Stimulated activated CD4-positive, alpha-beta T cell treated with anti-CD3 and anti-CD28 coated beads, Interleukin-2, amount 100 ng/mL, for 24 hours (primary cell): ENCODE data around the gene ADPRS.

Experiments used
- DNase-seq, 2 donors: peaks; one replicate each; pipeline ENCODE4 v3.0.0-alpha.2; 2020

Gene ADPRS

DNA sequence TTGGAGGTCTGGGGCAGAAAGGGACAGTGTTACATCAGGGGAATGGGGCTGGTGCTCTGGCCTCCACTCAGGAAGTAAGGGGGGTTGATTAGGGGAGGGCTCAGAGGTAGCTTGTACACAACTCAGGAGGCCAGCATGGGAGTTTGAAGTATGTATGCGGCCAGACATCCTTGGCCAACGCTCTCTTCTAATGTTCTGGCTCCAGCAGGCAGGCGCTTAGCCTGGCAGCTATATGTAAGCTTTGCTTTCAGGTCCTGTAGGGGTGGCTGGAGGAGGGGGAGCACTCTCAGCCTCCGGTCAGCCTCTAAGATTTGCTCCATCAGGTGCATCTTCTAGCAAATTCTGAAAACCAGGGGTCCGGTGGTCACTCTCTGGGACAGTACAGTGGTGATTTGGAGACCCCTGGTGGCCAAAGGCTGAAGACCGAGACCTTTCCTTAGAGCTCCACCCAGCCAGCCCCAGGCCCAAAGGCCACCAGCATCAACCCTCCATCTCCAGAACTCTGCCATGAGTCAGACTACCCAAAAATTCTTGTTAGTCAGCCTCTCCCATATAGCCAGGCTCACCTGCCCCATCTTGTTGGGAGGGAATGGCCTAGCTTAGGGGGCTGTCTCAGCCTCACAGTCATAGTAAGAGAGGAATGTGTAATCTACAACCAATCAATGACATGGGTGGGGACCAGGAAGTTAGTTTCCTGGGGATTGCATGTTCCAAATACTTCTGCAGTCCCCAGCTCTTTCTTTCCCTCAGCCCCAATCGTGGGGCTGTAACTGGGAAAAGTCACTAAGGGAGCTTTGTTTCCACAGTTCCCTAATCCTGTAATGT is 46.0 kb downstream of the ADPRS start:
- peak; percentile 32 to 53 for DNase-seq

DNA sequence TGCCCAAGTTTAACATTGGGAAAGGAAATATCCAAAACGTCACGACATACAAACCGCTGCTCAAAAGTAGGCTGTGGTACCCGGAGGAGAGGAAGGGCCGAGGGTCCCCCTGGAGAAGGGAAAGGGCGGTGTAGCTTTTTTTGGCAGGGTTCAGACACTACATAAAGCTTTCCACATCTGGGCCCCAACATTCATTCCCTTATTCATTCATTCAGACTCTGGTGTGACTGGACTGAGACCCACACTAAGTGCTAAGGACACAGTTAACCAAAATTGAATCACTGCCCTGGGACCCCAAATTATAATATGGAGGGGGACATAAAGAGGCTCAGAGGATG is 46.6 kb downstream of the ADPRS start:
- DNase-seq, result no peak

DNA sequence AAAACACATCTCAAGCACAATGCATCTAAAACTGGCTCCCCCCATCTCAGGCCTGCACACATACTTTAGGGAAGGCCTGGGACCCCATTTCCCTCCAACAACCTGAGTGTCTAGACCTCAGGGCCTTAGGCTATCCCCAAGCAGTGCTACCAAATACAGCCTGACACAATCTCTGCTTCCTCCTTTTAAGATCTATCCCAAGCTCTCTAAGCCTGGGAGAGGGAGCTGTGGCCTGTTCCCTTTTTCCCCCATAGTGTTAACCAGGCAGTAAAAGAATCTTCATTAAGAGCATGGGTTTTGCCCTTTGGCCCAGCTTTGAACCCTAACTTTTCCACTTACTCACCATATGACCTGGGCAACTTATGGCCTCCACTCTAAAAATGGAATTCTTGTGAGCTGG is 47.1 kb downstream of the ADPRS start:
- no peak for DNase-seq

DNA sequence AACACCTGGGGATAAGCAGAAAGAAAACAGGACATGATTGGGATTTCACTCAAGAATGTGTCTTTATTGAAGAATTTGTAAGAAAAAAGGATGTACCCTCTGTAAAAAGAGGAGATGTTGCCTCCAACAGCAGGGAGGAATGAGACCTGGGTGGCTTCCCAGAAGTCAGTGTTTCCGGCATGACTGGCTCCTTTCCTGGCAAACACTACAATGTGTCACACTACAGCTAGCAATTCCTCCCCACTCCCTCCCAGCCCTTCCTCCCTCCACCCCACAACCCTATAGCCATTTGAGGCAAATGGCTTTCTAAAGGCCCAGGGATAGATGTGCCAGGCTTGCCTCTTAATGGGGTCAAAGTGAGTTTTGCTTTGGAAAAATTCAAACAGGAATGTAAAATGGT is 47.8 kb downstream of the ADPRS start:
- DNase-seq, result no peak

DNA sequence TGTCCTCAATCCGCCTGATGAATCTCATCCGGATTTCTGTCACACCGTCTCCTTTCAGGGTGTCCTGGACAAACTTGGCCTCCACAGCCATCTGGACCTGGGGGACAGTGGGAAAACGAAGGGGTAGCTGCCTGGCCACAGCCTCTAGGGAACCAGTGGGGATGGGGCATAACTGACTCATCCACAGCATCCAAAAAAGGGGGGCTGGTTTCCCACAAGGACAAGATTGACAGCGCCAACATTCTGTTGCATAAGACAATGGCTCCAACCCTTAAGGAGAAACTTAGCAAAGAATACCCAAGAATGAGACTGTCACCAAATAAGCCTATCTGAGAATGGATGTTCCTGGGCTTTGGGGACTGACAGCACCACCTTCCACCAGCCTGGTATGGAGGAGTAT is 48.5 kb downstream of the ADPRS start:
- DNase-seq, result no peak

DNA sequence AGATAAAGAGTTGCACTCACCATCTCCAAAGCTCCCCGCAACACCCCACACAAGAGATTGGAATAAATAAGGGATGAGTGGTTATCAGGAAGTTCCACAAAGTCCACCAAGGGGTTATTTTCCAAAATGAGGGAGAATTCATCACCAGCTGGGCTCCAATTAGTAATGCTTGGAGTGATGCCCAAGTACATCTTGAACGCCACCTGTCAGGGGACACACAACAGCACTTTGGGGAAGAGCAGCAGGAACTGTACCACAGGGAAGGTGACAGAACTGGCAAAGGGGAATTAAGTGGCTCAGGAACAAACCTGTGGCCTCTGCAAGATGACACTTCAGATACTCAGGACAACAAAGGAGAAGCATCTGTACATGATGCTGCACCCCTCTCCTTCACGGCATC is 49.1 kb downstream of the ADPRS start:
- no peak for DNase-seq

DNA sequence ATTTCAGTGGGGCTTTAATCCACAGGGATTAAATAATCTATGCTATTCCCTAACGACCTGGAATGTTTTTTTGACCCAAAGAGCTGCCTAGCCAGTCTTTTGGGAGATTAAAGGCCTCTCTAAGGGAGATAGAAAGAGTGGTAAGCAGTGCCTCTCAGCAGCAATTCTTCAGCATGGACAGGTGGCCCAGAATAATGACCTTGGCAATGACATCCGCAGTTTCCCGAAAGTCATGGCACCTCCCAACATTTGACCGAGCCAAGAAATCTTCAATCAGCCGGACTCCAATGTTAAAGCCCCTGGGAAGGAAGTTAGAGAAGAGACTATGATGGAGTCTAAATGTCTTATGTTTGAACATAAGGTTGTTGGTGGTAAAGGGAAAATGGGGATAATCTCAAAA is 50.8 kb downstream of the ADPRS start:
- DNase-seq, result no peak

DNA sequence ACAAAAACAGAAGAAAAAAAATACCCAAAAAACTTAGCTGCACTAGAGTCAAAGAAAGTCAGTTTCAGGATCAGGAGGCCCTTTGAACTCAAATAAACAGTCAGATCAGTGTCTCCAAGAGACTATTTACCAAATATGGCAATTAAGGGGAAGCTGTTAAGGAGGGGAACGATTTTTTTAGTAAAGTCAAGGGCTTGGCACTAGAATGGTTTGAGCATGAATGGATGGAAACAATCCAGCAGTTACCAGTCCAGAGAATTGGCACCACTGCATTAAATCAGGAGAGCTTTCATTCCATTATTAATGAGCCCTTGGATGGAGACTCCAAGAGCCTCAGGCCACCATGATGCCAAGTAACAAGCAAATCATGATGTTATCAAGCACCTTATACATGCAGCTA is 53.4 kb downstream of the ADPRS start:
- DNase-seq, result no peak

DNA sequence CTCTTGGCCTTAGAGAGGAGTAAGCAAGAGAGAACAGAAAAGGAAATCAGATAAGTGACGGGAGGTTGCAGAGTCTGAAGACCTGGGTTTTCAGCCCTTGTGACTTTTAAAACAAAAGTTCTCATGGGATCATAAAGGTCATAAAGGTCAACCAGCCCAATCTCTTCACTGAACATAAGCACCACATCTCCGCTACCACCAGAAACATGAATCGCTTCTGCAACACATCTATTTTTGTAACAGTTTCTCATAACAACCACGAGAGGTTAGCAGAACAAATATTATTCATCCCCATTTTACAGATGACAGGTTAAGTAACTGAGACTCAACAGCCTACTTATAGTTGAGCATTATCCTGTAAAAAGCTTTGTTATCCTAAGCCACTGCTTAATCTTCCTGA is 54.7 kb downstream of the ADPRS start:
- no peak for DNase-seq
